Thymus (tissue), 11 donors: ENCODE measurements around the gene SPAG17. TPM values are rescaled to one million over a fixed set of nuclear protein-coding genes. Genes with fewer than 3 reads are reported as not detected.

Experiments
- DNase-seq, 9 donors: peaks; one replicate each; pipeline ENCODE4 v3.0.0-alpha.2; 2013; ENCODE audit warnings: low spot score in 9 of 9, low read depth in 6 of 9, missing footprints in 1 of 9
- H3K27ac ChIP-seq, 2 donors: one replicate each; pipeline ENCODE4 v1.5.1; 2013; ENCODE audit warnings: control low read depth in 1 of 2, low read depth in 1 of 2, low read length in 1 of 2, mild to moderate bottlenecking in 1 of 2, moderate library complexity in 1 of 2
- H3K27me3 ChIP-seq, 2 donors: one replicate each; pipeline ENCODE4 v1.5.1; 2013; ENCODE audit warnings: low read length in 1 of 2; ENCODE audit not compliant: control insufficient read depth in 2 of 2, insufficient read depth in 1 of 2
- H3K36me3 ChIP-seq, 2 donors: one replicate each; pipeline ENCODE4 v1.5.1; 2013; ENCODE audit warnings: low read length in 1 of 2, mild to moderate bottlenecking in 1 of 2, moderate library complexity in 1 of 2; ENCODE audit not compliant: control insufficient read depth in 2 of 2, insufficient read depth in 2 of 2
- H3K4me1 ChIP-seq, 2 donors: one replicate each; pipeline ENCODE4 v1.5.1; 2013; ENCODE audit warnings: low read length in 2 of 2; ENCODE audit not compliant: control insufficient read depth in 2 of 2, insufficient read depth in 2 of 2
- H3K4me3 ChIP-seq, 2 donors: one replicate each; pipeline ENCODE4 v1.5.1; 2013; ENCODE audit warnings: low read length in 2 of 2, control low read depth in 1 of 2, mild to moderate bottlenecking in 1 of 2
- H3K9me3 ChIP-seq, 2 donors: one replicate each; pipeline ENCODE4 v1.5.1; 2013; ENCODE audit warnings: low read length in 1 of 2, mild to moderate bottlenecking in 1 of 2; ENCODE audit not compliant: control insufficient read depth in 2 of 2, insufficient read depth in 1 of 2
- WGBS: extraction: QIAGEN DNeasy Blood & Tissue Kit; methylation state at CpG from one replicate; pipeline ENCODE4 v1.1.7; 2013; 5-methylcytosine and 5-hydroxymethylcytosine counted together
- polyA plus RNA-seq: library from polyadenylated mRNA; stranded (reverse); fragments of 200-250 nt; gene quantifications from one replicate; pipeline ENCODE4 v1.2.3, GENCODE V29; 2013
- total RNA-seq: library from RNA; stranded (reverse); fragments of 120-200 nt; gene quantifications from one replicate; pipeline ENCODE4 v1.2.4, GENCODE V29; 2013
- donor health status: healthy.

The SPAG17 gene
- total and polyA plus RNA-seq, 2 donors, result 0.33 to 0.50 TPM

DNA sequence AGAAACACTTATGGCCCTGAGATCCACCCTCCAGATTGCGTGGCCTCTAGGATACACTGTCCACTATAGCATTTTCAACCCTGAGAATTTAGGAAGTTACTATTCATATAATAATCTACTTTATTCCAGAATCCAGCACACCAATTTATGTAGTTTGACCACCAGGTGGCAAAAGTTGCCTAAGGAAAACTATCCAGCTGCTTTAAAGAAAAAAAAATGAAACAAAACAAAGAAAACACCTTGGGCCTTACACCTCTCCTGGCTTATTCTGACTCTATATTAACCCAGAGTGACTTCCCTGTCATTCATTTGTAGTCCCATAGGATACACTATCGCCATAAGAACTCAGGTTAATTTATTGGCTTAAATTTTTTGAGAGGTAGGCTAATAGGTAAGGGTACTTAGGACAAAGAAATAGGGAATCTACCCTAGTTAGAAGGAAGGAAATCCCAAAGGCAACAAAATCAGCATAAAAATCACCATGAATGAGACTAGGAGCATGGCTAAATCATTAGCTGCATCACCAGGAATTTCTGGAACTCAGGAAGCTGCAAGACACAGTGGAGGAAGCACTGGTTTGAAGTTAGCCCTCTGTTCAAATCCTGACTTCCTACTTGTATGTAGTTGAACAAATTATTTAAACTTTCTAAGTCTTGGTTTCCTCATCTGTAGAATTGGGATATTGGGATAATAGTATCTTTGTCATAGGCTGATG lies 107.5 kb downstream of the SPAG17 start:
- Histone ChIP-seq H3K9me3 (no peaks in the 10 kb centered on the region), H3K36me3 (no peaks in the 10 kb centered on the region), H3K27me3 (no peaks in the 10 kb centered on the region), H3K4me3 (no peak overlapping the region), H3K27ac (no peak overlapping the region), H3K4me1 (no peaks in the 10 kb centered on the region)
- no peak for DNase-seq
- 90% methylated on average over 2 of the region's 2 CpGs for WGBS

DNA sequence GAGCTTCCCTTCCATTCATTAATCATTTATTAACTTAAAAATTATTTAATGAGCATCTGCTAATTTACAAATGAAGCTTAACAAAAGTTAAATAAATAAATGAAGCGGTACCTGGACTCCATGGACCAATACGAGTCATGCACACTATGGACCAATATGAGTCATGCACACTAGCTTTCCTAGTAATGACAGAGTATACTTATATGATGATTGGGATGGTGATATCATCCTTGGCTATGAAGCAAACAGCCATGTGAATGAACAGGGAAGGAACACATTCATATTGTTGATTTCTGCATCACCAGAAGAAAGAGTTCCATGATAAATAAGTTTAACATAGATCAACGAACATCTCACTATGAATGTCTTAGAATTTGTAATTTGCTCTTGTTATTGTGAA lies 109.9 kb downstream of the SPAG17 start:
- 94% methylated on average over 3 of the region's 3 CpGs for WGBS

GRCh38 chr1:118073648-118074435 lies 111.2 kb downstream of the SPAG17 start:
- Histone ChIP-seq H3K4me1 (no peaks in the 10 kb centered on the region), H3K27ac (no peak overlapping the region), H3K9me3 (no peaks in the 10 kb centered on the region), H3K36me3 (no peaks in the 10 kb centered on the region), H3K27me3 (no peaks in the 10 kb centered on the region), H3K4me3 (no peak overlapping the region)
- WGBS, result 59% methylated on average over 9 of the region's 9 CpGs
- peak in 1 of 9 donors; percentile 9 for DNase-seq

More for the DNA sequence above, 109.9 kb downstream of the SPAG17 start:
- Histone ChIP-seq H3K4me3 (no peak overlapping the region), H3K36me3 (no peaks in the 10 kb centered on the region), H3K27ac (no peak overlapping the region), H3K4me1 (no peaks in the 10 kb centered on the region), H3K9me3 (no peaks in the 10 kb centered on the region), H3K27me3 (no peaks in the 10 kb centered on the region)
- DNase-seq, result no peak

- no peaks in the 10 kb centered on the region for H3K4me1 ChIP-seq
- no peak for DNase-seq
- H3K27me3 ChIP-seq, result no peaks in the 10 kb centered on the region
- H3K36me3 ChIP-seq, result no peaks in the 10 kb centered on the region
- no peak overlapping the region for H3K27ac ChIP-seq
- H3K9me3 ChIP-seq, result no peaks in the 10 kb centered on the region
- 53% methylated on average over 2 of the region's 2 CpGs for WGBS
- H3K4me3 ChIP-seq, result no peak overlapping the region
These were observed 135.0 kb downstream of the SPAG17 start for GRCh38 chr1:118049981-118050380.

DNA sequence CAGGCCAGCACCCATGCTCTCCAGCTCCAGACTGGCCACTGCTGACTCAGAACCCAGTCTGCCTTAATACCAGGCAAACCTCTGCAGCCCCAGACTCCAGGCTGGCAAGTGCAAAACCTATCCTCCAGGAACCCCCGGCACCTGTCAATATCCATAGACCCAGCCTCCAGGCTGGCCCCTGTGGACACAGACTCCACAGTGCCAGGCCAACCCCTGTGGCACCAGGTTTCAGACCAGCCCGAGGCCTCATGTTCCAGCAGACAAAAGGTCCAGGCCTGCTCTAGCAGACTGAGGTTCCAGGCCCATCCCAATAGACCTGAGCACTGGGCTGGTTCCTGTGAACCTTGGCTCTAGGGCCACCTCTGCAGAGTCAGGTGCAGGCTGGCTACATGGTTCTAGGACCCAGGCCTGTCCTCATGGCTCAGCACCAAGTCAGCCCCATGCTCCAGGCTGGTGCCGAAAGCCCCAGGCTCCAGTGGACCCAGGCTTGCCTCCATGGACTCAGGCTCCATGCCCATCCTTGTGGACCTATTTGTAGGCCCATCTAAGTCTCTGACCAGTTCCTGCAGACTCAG lies 137.3 kb downstream of the SPAG17 start:
- Histone ChIP-seq H3K4me3 (no peak overlapping the region), H3K27me3 (no peaks in the 10 kb centered on the region), H3K27ac (no peak overlapping the region), H3K9me3 (no peaks in the 10 kb centered on the region), H3K4me1 (no peaks in the 10 kb centered on the region), H3K36me3 (no peaks in the 10 kb centered on the region)
- WGBS, result 97% methylated on average over 3 of the region's 3 CpGs
- DNase-seq, result no peak

DNA sequence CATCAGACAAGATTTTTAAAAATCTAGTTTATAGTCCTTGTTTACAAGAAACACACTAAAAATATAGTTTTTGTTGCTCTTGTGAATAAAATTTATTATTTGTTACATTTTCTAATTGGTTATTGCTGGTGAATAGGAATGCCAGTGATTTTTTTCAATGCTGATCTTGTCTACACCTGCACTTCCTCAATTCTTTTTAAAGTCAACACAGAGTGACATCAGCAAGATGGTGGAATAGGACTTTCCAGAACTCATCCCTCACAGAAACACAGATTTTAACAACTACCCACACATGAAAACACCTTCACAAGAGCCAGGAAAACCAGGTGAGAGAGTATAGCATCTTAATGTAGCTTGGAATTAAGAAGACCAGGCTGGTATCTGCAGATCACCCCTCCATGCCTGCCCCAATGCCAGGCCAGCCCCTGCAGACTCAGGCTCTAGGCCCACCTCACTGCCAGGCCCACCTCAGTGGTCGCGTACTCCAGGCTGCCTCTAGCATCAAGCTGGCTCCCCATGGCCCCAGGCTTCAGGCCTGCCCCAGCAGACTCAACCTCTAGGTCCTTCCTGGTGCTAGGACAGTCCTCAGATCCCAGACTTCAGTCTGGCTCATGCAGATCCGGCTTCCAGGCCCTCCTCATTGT lies 137.9 kb downstream of the SPAG17 start:
- Histone ChIP-seq H3K36me3 (no peaks in the 10 kb centered on the region), H3K27ac (no peak overlapping the region), H3K27me3 (no peaks in the 10 kb centered on the region), H3K4me3 (no peak overlapping the region), H3K4me1 (no peaks in the 10 kb centered on the region), H3K9me3 (no peaks in the 10 kb centered on the region)
- 93% methylated on average over 3 of the region's 3 CpGs for WGBS
- no peak for DNase-seq

- no peaks in the 10 kb centered on the region for H3K4me1 ChIP-seq
- 94% methylated on average over 1 of the region's 1 CpG for WGBS
These were observed 141.4 kb downstream of the SPAG17 start for GRCh38 chr1:118043624-118044023.

GRCh38 chr1:118042501-118042900 lies 142.5 kb downstream of the SPAG17 start:
- no peaks in the 10 kb centered on the region for H3K4me1 ChIP-seq
- 89% methylated on average over 2 of the region's 2 CpGs for WGBS
- no peaks in the 10 kb centered on the region for H3K9me3 ChIP-seq
- no peak for DNase-seq
- H3K27me3 ChIP-seq, result no peaks in the 10 kb centered on the region
- H3K27ac ChIP-seq, result no peak overlapping the region
- no peak overlapping the region for H3K4me3 ChIP-seq
- no peaks in the 10 kb centered on the region for H3K36me3 ChIP-seq

More at GRCh38 chr1:118043624-118044023, 141.4 kb downstream of the SPAG17 start:
- no peak overlapping the region for H3K27ac ChIP-seq
- H3K36me3 ChIP-seq, result no peaks in the 10 kb centered on the region
- DNase-seq, result no peak
- H3K4me3 ChIP-seq, result no peak overlapping the region
- no peaks in the 10 kb centered on the region for H3K27me3 ChIP-seq
- H3K9me3 ChIP-seq, result no peaks in the 10 kb centered on the region

GRCh38 chr1:118039170-118039569 lies 145.9 kb downstream of the SPAG17 start:
- 80% methylated on average over 3 of the region's 3 CpGs for WGBS
- Histone ChIP-seq H3K27ac (no peak overlapping the region), H3K27me3 (no peaks in the 10 kb centered on the region), H3K36me3 (no peaks in the 10 kb centered on the region), H3K9me3 (no peaks in the 10 kb centered on the region), H3K4me1 (no peaks in the 10 kb centered on the region), H3K4me3 (no peak overlapping the region)
- peak in 1 of 9 donors; percentile 0 for DNase-seq
